GM12878 (cell line): Measurements from ENCODE around the gene KPNA1. TPM values are rescaled to one million over a fixed set of nuclear protein-coding genes. Genes with fewer than 3 reads are reported as not detected.

Experiments
- ATAC-seq: fragments of 200-7000 bp; cut with Tn5 transposase; 3 replicates; pipeline ENCODE4 v1.9.1; 2020; ENCODE audit warnings: mild to moderate bottlenecking, moderate library complexity
- BruUV-seq: library from RNA; stranded (reverse); fragments of 400-500 nt; replicated peaks from 2 replicates; lab custom pipeline; 2021; lab: Mats Ljungman, UMichigan
- CTCF ChIA-PET: fragments of 300-600 bp; sonication (Branson Sonifier 250); formaldehyde crosslinking; extraction: SDS; loops from one replicate; lab custom pipeline; 2021; ENCODE audit warnings: inconsistent platforms; lab: Yijun Ruan, JAX
- POLR2A ChIA-PET: fragments of 350-600 bp; formaldehyde crosslinking; extraction: SDS; loops from one replicate; lab custom pipeline; 2021; ENCODE audit warnings: inconsistent platforms; lab: Charles Lee
- RAD21 ChIA-PET: fragments of 300-600 bp; sonication (Branson Sonifier 250); formaldehyde crosslinking; loops from one replicate; lab custom pipeline; 2023; ENCODE audit warnings: antibody characterized with exemption; ENCODE audit not compliant: unreplicated experiment; lab: Charles Lee
- SMC1A ChIA-PET: fragments of 300-600 bp; sonication (Branson Sonifier 250); formaldehyde crosslinking; loops from one replicate; lab custom pipeline; 2023; ENCODE audit not compliant: unreplicated experiment, uncharacterized antibody; lab: Charles Lee
- DNase-seq: peaks from one replicate; pipeline ENCODE4 v3.0.0-alpha.2; 2011; ENCODE audit warnings: low read depth, low spot score
- FAIRE-seq: peaks from 3 replicates; lab custom pipeline; 2011; peaks lifted over from hg19 to GRCh38; lab: Jason Lieb, UNC
- H2AFZ ChIP-seq: 2 replicates; pipeline ENCODE4 v1.6.0; 2011; ENCODE audit warnings: low read depth, low read length, control low read depth; ENCODE audit not compliant: control insufficient read depth
- H3K27ac ChIP-seq: 2 replicates; pipeline ENCODE4 v1.5.1; 2011; ENCODE audit warnings: control low read depth; ENCODE audit not compliant: control insufficient read depth, insufficient read depth
- H3K27me3 ChIP-seq, 2 experiments: replicated peaks in 1 of 2; 2 replicates each; pipeline versions ENCODE4 v1.6.0 to v1.6.1; 2011; ENCODE audit warnings: low read length in 1 of 2; ENCODE audit not compliant: control insufficient read depth in 2 of 2, insufficient read depth in 2 of 2
- H3K36me3 ChIP-seq, 2 experiments: 2 replicates each; pipeline ENCODE4 v1.5.1; 2011; ENCODE audit warnings: low read length in 1 of 2; ENCODE audit not compliant: control insufficient read depth in 2 of 2, insufficient read depth in 2 of 2
- H3K4me1 ChIP-seq: 2 replicates; pipeline ENCODE4 v1.6.1; 2011; ENCODE audit warnings: mild to moderate bottlenecking, low read length, moderate library complexity, mixed read lengths; ENCODE audit not compliant: control insufficient read depth, insufficient read depth
- H3K4me2 ChIP-seq: 2 replicates; pipeline ENCODE4 v1.6.0; 2011; ENCODE audit warnings: control low read depth; ENCODE audit not compliant: control insufficient read depth, insufficient read depth
- H3K4me3 ChIP-seq: fragments of 200-600 bp; sonication (generic); 2 replicates; pipeline ENCODE4 v1.5.1; 2016
- H3K79me2 ChIP-seq: 2 replicates; pipeline ENCODE4 v1.6.0; 2011; ENCODE audit warnings: low read length; ENCODE audit not compliant: control insufficient read depth, insufficient read depth
- H3K9ac ChIP-seq: 2 replicates; pipeline ENCODE4 v1.8.0; 2011; ENCODE audit warnings: low read length, control low read depth, mixed read lengths; ENCODE audit not compliant: control insufficient read depth, insufficient read depth
- H3K9me3 ChIP-seq: replicated peaks from 3 replicates; pipeline ENCODE4 v1.5.1; 2011; ENCODE audit warnings: mild to moderate bottlenecking, low read length; ENCODE audit not compliant: control insufficient read depth, insufficient read depth
- H4K20me1 ChIP-seq: 2 replicates; pipeline ENCODE4 v1.6.0; 2011; ENCODE audit not compliant: control insufficient read depth, insufficient read depth
- MLLT1 ChIP-seq: fragments of 450-650 bp; IDR thresholded peaks from 2 replicates; pipeline ENCODE4 v1.6.1; 2016; ENCODE audit warnings: mild to moderate bottlenecking
- MYB ChIP-seq: fragments of 150-350 bp; IDR thresholded peaks from 2 replicates; pipeline ENCODE4 v1.6.1; 2014; ENCODE audit warnings: mild to moderate bottlenecking, low read depth, low read length, borderline replicate concordance
- NR2F1 ChIP-seq: fragments of 450-650 bp; conservative IDR thresholded peaks from 2 replicates; pipeline ENCODE4 v1.6.1; 2017; ENCODE audit warnings: mild to moderate bottlenecking
- PKNOX1 ChIP-seq: fragments of 450-650 bp; IDR thresholded peaks from 2 replicates; pipeline ENCODE4 v1.6.1; 2016; ENCODE audit warnings: mild to moderate bottlenecking
- ZBTB11 ChIP-seq: fragments of 450-650 bp; formaldehyde crosslinking; IDR thresholded peaks from 2 replicates; pipeline ENCODE4 v1.5.0; 2022; ENCODE audit warnings: mild to moderate bottlenecking, missing genetic modification characterization
- WGBS: methylation state at CpG from one replicate; pipeline ENCODE4 v1.1.6; 2016; ENCODE audit warnings: low lambda C conversion rate; ENCODE audit not compliant: insufficient replicate concordance, insufficient coverage; ENCODE audit errors: missing lambda C conversion rate; 5-methylcytosine and 5-hydroxymethylcytosine counted together
- in situ Hi-C: fragments of 300-500 bp; cut with MboI; formaldehyde crosslinking; loops from 9 replicates; pipeline ENCODE4 v1.14.3; 2018; ENCODE audit warnings: mixed read lengths
- intact Hi-C: fragments of 100-400 bp; cut with micrococcal nuclease; formaldehyde crosslinking; loops from one replicate; pipeline ENCODE4 v1.14.2; 2022; ENCODE audit not compliant: unreplicated experiment
- polyA plus RNA-seq, 11 experiments: library from polyadenylated mRNA; depleted of rRNA in 4 of 11; unstranded in 6 of 11; stranded (reverse) in 5 of 11; fragments of >200 nt; fragmentation: Nextera tagmentation in 4 of 11; fragmentation: Illumina TruSeq in 1 of 11; extraction: Ambion mirVana in 4 of 11; extraction: Trizol in 1 of 11; gene quantifications; 1 replicate in 1 of 11; 2 replicates in 10 of 11; pipeline versions ENCODE4 v1.2.1 to v1.2.3, GENCODE V29; 2011 to 2016; ENCODE audit warnings: inconsistent platforms in 2 of 11, missing spikeins in 2 of 11, low read depth in 1 of 11
- total RNA-seq, 4 experiments: library from RNA; depleted of rRNA in 3 of 4; stranded (reverse); fragments of >200 nt in 3 of 4; fragmentation: Illumina TruSeq in 1 of 4; extraction: Trizol in 1 of 4; gene quantifications; 2 replicates each; pipeline versions ENCODE4 v1.2.1 to v1.2.3, GENCODE V29; 2013 to 2021

Gene KPNA1
- total and polyA plus RNA-seq, 10 of the 15 experiments (the other 5 are each of a cell fraction or from before 2014, with no cell fraction given): 8.5 to 52.7 (median 41.0) TPM

- intact Hi-C loops: no loop called here
- 99% methylated on average over 8 of the region's 8 CpGs for WGBS
- ChIA-PET CTCF (interaction anchor here (0.9 to 2.9 kb wide), 8 partner anchors 10 to 205 kb away, joined by 3 to 13 read pairs (median 4); no protein-coding TSS in a partner anchor), POLR2A (interaction anchor here (0.8 to 0.9 kb wide), 2 partner anchors 10 to 127 kb away, joined by 3 read pairs; partner anchors contain the start of gene FAM162A), SMC1A (interaction anchor here (0.9 to 6.8 kb wide), 8 partner anchors 11 to 117 kb away, joined by 3 to 59 read pairs (median 6); partner anchors contain the start of genes DTX3L and PARP9), RAD21 (interaction anchor here (1.0 to 1.5 kb wide), 2 partner anchors 11 to 168 kb away, joined by 3 read pairs; no protein-coding TSS in a partner anchor)
- Histone ChIP-seq H3K9ac (no peak overlapping the region), H3K79me2 (peaks cover 81% of the 10 kb centered on the region), H3K36me3 (no peaks in the 10 kb centered on the region), H3K4me3 (no peak overlapping the region), H3K27me3 (no peaks in the 10 kb centered on the region), H3K27ac (no peak overlapping the region), H3K9me3 (no peaks in the 10 kb centered on the region; the same call in 2 of the 3 replicates), H2AFZ (no peak overlapping the region), H3K4me1 (peaks cover 6% of the 10 kb centered on the region; the same call in 1 of the 2 replicates), H4K20me1 (no peaks in the 10 kb centered on the region), H3K4me2 (peak overlapping the region; percentile 17)
- FAIRE-seq: no peak
- in situ Hi-C loops: no loop called here
- TF ChIP-seq PKNOX1 (no peak), NR2F1 (peak; percentile 54; the same call in 1 of the 2 replicates), MYB (no peak), MLLT1 (peak; percentile 94), ZBTB11 (CRISPR knock-in tag) (no peak)
- no TSS peak for BruUV-seq
- no peak for ATAC-seq
- no peak for DNase-seq
Observed at GRCh38 chr3:122510878-122511535, 3.7 kb downstream of the KPNA1 start.
